Adrenal gland (tissue), 12 donors: Measurements from ENCODE around the gene ZNF593. TPM values are rescaled to one million over a fixed set of nuclear protein-coding genes. Genes with fewer than 3 reads are reported as not detected.
A peak's percentile ranks its signal among the peaks of the same experiment; 100 is the strongest.

ENCODE experiments used
- DNase-seq, 7 donors: peaks; one replicate each; pipeline ENCODE4 v3.0.0-alpha.2; 2019 to 2020
- H3K27ac ChIP-seq, 5 donors: fragments of 200-600 bp; sonication (generic) in 4 of 5; 1 replicate in 3 of 5; 2 replicates in 2 of 5; pipeline versions ENCODE4 v1.5.1 to v1.8.0; 2016 to 2020; ENCODE audit warnings: mild to moderate bottlenecking in 1 of 5
- H3K27me3 ChIP-seq: fragments of 200-600 bp; 2 replicates; pipeline ENCODE4 v1.8.0; 2021
- H3K36me3 ChIP-seq, 2 donors: fragments of 200-600 bp; replicated peaks in 1 of 2; 1 replicate in 1 of 2; 2 replicates in 1 of 2; pipeline versions ENCODE4 v1.5.1 to v1.8.0; 2018 to 2022
- H3K4me1 ChIP-seq, 2 donors: fragments of 200-600 bp; replicated peaks in 1 of 2; 1 replicate in 1 of 2; 2 replicates in 1 of 2; pipeline versions ENCODE4 v1.5.1 to v1.8.0; 2018 to 2021
- H3K4me3 ChIP-seq, 4 donors: fragments of 200-600 bp; sonication (generic) in 3 of 4; one replicate each; pipeline ENCODE4 v1.5.1; 2016 to 2018
- H3K9me3 ChIP-seq, 3 donors: fragments of 200-600 bp; sonication (generic) in 1 of 3; replicated peaks in 1 of 3; 1 replicate in 2 of 3; 2 replicates in 1 of 3; pipeline versions ENCODE4 v1.5.1 to v1.8.0; 2016 to 2021
- POLR2A ChIP-seq, 2 donors: fragments of 450-650 bp; IDR thresholded peaks; one replicate each; pipeline ENCODE4 v1.6.1; 2017; ENCODE audit warnings: antibody characterized with exemption in 2 of 2, mild to moderate bottlenecking in 2 of 2, moderate library complexity in 1 of 2
- WGBS, 4 donors: extraction: QIAGEN DNeasy Blood & Tissue Kit in 2 of 4; methylation state at CpG; one replicate each; pipeline versions ENCODE4 v1.1.5 to v1.1.7; 2013 to 2017; 5-methylcytosine and 5-hydroxymethylcytosine counted together
- intact Hi-C, 2 donors: fragments of 100-400 bp; cut with DNase I; formaldehyde crosslinking; loops; one replicate each; pipeline versions ENCODE4 v1.14.1 to v1.15.0; 2022 to 2023
- polyA plus RNA-seq, 3 donors: library from polyadenylated mRNA; stranded (reverse); fragments of 200-250 nt in 2 of 3; fragments of 350-450 nt in 1 of 3; fragmentation: Illumina TruSeq in 1 of 3; extraction: RNeasy Lipid Tissue Mini Kit (QIAGEN cat#74804) in 1 of 3; gene quantifications; one replicate each; pipeline ENCODE4 v1.2.3, GENCODE V29; 2013 to 2014
- total RNA-seq, 9 donors: library from RNA; depleted of rRNA in 4 of 9; stranded (reverse); fragments of >200 nt in 4 of 9; fragments of 120-200 nt in 1 of 9; fragmentation: NEBNext Ultra II Directional in 1 of 9; extraction: Animal tissue kit (Norgen Biotek cat#: 25700) in 1 of 9; gene quantifications; one replicate each; pipeline versions ENCODE4 v1.1.0 to v1.2.4, GENCODE V29; 2013 to 2023
- TF ChIP-seq, protein P1 (sequence below), 6 experiments: fragments of 450-650 bp in 4 of 6; fragments of 200-600 bp in 2 of 6; sonication (generic) in 1 of 6; IDR thresholded peaks; 1 replicate in 5 of 6; 2 replicates in 1 of 6; pipeline versions ENCODE4 v1.5.1 to v1.8.0; 2016 to 2021; ENCODE audit warnings: antibody characterized with exemption in 6 of 6, mild to moderate bottlenecking in 2 of 6, moderate library complexity in 1 of 6
- donor health status: healthy with polysubstance abuse.
- donor health status: Bipolar disorder and iron deficiency.
- donor health status: DM: yes; HTN: yes; CAD: no.
- donor health status: DM: no; HTN: no; CAD: no.
- donor health status: DM: no; HTN: no; CAD: no.
- donor health status: DM: yes; HTN: yes; CAD: no.

Gene ZNF593
- total and polyA plus RNA-seq, 12 donors, result 9.8 to 113 (median 31.7) TPM

DNA sequence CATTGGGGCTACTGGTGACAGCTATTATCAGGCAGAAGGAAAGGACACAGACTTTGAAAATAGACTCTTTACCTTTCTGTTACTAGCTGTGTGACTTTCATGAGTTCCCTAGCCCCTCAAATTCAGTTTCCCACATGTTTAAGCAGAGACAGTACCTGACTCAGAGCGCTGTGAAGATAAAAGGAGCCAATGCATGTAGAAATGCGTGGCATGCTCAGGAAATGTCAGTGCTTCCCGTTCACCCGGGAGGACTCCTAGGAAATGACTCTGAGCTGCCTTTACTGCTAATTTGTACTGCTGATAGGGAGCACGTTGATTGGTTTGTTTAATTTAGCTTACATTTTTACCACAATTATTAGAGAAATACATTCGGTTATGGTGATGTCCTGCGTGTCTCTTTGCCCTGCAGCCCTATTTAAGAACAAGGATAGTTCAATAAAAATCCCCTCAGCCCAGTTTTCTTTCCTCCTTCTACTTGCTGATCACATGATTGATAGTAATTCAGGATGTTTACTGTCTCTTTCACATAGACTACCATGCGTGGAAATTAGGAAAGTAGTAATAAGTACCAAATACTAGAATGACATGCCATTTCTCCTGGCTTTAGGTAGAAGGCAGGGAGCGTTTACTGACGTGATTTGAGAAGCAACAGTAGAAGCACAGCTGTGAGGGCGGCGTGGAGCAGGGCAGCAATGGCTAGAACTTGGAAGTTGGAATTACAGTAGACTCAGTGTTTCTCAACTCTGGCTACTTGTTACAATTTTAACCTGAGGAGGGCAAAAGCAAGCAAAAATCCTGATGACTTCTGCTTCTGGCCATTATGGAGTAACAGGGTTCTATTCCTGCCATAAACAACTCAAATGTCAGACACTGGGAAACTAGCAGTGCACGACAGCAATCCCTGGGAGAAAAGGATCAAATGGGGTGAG lies 42.2 kb upstream of the ZNF593 start:
- TF ChIP-seq POLR2A (IDR thresholded peaks at IDR 0.05), result no peak
- TF ChIP-seq, protein P1, sequence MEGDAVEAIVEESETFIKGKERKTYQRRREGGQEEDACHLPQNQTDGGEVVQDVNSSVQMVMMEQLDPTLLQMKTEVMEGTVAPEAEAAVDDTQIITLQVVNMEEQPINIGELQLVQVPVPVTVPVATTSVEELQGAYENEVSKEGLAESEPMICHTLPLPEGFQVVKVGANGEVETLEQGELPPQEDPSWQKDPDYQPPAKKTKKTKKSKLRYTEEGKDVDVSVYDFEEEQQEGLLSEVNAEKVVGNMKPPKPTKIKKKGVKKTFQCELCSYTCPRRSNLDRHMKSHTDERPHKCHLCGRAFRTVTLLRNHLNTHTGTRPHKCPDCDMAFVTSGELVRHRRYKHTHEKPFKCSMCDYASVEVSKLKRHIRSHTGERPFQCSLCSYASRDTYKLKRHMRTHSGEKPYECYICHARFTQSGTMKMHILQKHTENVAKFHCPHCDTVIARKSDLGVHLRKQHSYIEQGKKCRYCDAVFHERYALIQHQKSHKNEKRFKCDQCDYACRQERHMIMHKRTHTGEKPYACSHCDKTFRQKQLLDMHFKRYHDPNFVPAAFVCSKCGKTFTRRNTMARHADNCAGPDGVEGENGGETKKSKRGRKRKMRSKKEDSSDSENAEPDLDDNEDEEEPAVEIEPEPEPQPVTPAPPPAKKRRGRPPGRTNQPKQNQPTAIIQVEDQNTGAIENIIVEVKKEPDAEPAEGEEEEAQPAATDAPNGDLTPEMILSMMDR (IDR thresholded peaks at IDR 0.05), result no peak
- no peak for DNase-seq
- no peaks in the 10 kb centered on the region for H3K27me3 ChIP-seq
- no peaks in the 10 kb centered on the region for H3K36me3 ChIP-seq
- intact Hi-C loops, result no loop called here
- H3K9me3 ChIP-seq, result no peaks in the 10 kb centered on the region
- WGBS, 4 donors, result 53 to 61% (median 59%) methylated on average over 13 of the region's 13 CpGs
- H3K4me3 ChIP-seq, result no peak overlapping the region
- peak overlapping the region in 3 of 5 donors; percentile 11 to 59 (median 48) for H3K27ac ChIP-seq
- H3K4me1 ChIP-seq, result peaks cover 0 to 21% of the 10 kb centered on the region in 2 donors

DNA sequence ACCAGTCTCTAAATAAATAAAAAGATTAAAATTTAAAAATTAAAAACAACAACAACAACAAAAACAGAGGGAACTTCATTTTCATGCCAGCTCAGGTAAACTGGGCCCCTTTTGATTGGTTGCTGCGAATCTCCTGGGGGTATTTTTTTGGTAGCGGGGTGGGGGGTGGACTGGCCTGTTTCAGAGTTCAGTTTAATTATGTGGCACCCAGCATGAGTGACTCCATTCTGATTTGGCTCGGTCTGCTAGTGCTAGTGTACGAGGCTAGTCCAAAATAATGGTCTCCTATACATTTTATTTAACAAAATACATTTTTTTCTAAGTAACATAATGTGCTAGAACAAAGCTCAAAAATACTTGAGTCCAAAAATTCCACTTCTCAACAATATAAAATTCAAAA lies 39.9 kb upstream of the ZNF593 start:
- intact Hi-C loops, result no loop called here
- Histone ChIP-seq H3K9me3 (no peaks in the 10 kb centered on the region), H3K27ac (no peak overlapping the region), H3K36me3 (no peaks in the 10 kb centered on the region), H3K4me1 (peaks cover 0 to 9% of the 10 kb centered on the region in 2 donors), H3K4me3 (no peak overlapping the region), H3K27me3 (no peaks in the 10 kb centered on the region)
- DNase-seq, result no peak
- no peak for TF ChIP-seq POLR2A (IDR thresholded peaks at IDR 0.05)
- TF ChIP-seq, protein P1 (IDR thresholded peaks at IDR 0.05), result no peak
- WGBS, 4 donors, result 79 to 94% (median 89%) methylated on average over 4 of the region's 4 CpGs

DNA sequence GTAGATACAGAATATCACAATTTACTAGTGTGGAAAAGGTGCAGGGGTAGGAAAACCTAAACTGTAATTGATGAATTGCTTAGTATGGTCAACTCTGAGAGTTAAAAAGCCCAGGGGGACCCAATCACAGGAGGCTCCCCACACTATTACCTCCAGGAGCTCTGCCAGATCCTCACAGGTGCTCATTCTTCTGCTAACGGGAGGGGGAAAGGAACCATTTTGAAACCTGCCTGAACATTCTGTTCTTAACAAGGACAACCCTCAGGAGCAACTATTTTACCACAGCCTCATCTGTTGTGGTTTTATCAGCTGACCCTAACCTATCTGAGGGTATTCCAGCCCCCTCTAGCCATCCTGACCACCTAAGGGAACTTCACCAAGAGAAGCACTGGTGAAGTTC lies 39.0 kb upstream of the ZNF593 start:
- no peak for TF ChIP-seq POLR2A (IDR thresholded peaks at IDR 0.05)
- TF ChIP-seq, protein P1 (IDR thresholded peaks at IDR 0.05), result no peak
- 33 to 63% (median 44%) methylated on average over 1 of the region's 1 CpG; no CpG with 5 or more reads in 1 of the 4 donors for WGBS, 4 donors
- peaks cover 0 to 5% (median 0%) of the 10 kb centered on the region in 3 donors for H3K9me3 ChIP-seq
- intact Hi-C loops, result no loop called here
- H3K36me3 ChIP-seq, result no peaks in the 10 kb centered on the region
- H3K27me3 ChIP-seq, result no peaks in the 10 kb centered on the region
- H3K4me1 ChIP-seq, result peaks cover 0 to 6% of the 10 kb centered on the region in 2 donors
- DNase-seq, result no peak
- no peak overlapping the region for H3K27ac ChIP-seq
- H3K4me3 ChIP-seq, result no peak overlapping the region

DNA sequence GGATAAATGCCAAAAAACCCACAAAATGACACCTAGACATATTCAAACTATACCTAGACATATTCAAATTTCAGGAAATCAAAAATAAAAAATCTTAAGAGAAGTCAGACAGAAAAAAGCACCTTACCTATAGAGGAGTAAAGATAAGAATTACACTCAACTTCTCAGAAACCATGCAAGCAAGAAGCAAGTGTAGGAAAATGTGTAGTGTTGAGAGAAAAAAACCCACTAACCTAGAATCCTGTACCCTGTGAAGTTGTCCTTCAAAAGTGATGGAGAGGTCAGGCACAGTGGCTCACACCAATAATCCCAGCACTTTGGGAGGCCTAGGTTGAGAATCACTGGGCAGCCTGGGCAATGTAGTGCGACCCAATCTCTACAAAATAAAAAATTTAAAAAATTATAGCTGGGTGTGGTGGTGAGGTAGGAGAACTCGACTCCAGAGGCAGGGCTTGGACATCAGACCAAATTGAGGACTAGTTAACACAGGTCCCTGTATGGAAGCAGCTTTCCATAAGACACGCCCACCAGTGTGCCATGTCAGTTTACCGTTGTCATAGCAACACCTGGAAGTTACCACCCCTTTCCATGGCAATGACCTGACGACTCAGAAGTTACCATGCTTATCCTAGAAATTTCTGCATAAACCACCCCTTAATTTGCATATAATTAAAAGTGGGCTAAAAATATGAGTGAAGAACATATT lies 37.4 kb upstream of the ZNF593 start:
- TF ChIP-seq, protein P1 (IDR thresholded peaks at IDR 0.05), result no peak
- TF ChIP-seq POLR2A (IDR thresholded peaks at IDR 0.05), result no peak
- no peak for DNase-seq
- Histone ChIP-seq H3K36me3 (no peaks in the 10 kb centered on the region), H3K9me3 (peaks cover 0 to 5% (median 0%) of the 10 kb centered on the region in 3 donors), H3K27ac (no peak overlapping the region), H3K27me3 (no peaks in the 10 kb centered on the region), H3K4me1 (peaks cover 0 to 3% of the 10 kb centered on the region in 2 donors), H3K4me3 (no peak overlapping the region)
- intact Hi-C loops, result no loop called here
- 77 to 84% (median 81%) methylated on average over 5 of the region's 5 CpGs for WGBS, 4 donors
